ENCODE data around the gene UBA3.

UBA3 gene

GRCh38 chr3:69097407-69098086, 17.4 kb upstream of the UBA3 start:
- no peak for DNase-seq

- DNase-seq: no peak
These were observed 16.1 kb upstream of the UBA3 start for GRCh38 chr3:69096299-69096698.

DNA sequence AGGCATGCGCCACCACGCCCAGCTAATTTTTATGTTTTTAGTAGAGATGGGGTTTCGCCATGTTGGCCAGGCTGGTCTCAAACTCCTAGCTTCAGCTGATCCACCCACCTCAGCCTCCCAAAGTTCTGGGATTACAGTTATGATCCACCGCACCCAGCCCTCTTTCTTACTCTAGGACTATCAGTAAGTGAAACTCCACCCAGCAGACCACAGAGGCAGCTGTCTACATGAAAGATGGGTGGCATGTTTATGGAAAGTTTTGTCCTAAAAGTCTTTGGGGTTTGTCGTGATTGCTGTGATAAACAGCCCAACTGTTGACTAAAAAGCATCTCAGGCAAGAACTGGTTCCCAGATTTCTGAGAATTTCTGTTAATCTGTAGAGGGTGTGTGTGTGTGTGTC, 15.5 kb upstream of the UBA3 start:
- no peak for DNase-seq

DNA sequence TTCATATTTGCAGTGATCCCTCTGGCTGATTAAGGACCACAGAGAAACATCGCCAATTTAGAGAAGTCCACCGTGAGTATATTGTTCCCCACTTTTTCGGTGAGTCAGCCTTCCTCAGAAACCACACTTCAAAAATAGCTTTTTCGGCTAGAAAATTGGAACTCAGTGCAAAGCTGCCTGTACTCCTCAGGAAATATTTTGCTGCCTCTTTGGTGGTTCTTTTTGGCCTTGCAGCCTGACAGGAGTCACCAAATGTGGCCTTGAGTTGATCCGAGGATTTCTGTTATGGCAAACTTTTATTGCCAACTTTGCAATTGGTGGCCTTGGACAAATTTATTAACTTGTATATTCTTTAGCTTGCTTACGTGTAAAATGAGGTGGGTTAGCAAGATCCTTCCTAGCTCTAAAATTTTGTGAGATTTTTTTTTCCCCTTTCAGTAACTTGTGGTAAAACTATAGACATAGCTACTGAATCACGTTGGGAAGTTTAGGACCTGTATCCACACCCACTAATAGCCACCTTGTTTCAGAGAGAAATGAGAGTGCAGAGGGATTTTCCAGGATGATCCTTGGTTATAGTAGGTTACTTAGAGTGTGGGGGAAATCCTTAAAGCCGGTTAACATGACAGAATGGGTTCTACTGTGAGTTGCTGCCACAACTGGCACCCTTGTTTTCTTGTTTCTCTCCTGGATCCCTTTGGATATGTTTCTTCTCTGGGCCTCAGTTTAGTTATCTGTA, 14.5 kb upstream of the UBA3 start:
- DNase-seq: no peak

DNA sequence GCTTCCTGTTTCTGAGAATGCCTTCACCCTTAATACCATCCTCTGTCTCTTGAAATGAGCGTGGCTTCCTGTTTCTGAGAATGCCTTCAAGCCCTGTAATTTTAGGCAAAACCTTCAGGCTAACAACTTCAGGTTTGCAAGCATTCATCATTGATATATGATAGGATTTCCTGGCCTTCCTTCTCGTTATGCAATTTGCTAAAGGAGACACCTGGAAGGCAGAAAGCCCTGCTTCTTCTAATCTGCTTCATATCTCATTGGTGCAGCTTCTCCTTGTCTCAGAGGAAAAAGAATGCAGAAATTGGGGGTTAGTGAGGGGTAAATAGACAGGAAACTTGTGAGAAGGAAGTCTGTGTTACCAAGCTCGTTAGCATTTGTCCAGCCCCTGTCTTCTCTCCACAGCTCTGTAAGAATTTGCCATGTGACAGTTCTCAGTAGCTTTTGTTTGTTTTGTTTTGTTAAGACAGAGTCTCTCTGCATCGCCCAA, 11.9 kb upstream of the UBA3 start:
- no peak for DNase-seq

DNA sequence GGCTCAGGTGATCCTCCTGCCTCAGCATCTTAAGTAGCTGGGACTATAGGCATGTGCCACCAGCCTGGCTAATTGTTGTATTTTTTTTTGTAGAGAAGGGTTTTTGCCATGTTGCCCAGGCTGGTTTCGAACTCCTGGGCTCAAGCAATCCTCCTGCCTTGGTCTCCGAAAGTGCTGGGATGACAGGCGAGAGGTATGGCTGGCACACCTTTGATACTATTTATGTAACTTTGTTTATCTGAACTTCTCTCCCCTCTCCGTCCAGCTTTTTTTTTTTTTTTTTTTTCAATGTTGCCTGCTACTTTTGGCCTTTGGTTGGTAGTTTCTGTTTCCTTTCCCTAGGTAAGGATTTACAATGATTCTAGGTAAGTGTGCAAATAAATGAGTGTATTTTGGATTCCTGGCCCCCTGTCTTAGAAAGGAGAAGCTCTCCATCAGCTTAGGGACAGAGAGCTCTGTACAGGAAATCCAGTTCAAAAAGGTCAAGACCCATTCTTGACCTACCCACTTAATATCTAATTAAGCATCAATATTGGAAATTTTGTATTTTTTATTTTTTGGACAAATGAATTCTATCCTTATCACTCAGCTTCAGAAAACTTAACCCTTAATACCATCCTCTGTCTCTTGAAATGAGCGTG, 11.3 kb upstream of the UBA3 start:
- no peak for DNase-seq

GRCh38 chr3:69090021-69090420, 9.9 kb upstream of the UBA3 start:
- DNase-seq: no peak

- no peak for DNase-seq
These were observed 7.9 kb upstream of the UBA3 start for GRCh38 chr3:69088063-69088462.

DNA sequence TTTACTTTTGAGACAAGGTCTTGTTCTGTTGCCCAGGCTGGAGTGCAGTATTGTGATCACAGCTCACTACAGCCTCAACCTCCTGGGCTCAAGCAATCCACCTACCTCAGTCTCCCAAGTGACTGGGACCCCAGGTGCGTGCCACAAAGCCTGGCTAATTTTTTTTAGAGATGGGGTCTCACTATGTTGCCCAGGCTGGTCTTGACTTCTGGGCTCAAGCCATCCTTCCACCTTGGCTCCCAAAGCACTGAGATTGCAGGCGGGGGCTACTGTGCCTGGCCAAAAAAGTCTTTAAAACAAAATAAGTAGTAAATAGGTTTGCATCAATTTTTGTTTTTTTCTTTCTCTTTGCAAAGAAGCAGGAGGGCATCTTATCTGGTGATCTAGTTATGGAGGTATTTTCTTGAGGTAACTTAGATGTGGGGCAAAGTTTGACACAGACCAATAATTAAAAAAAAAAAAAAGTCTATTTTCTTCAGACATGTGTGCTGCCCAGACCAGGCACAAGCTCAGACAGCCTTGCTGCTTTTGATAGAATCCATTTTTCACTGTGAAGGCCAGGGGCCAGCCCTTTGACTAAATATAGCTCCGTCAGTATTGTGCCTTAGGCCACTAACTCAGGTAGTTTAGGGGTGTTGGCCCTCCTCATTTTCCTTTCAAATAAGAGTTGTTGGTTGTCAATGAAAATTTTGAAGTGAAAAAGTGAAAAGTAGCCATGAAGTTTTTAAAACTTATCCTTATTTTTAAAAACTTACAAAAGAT, 7.0 kb upstream of the UBA3 start:
- DNase-seq: no peak

DNA sequence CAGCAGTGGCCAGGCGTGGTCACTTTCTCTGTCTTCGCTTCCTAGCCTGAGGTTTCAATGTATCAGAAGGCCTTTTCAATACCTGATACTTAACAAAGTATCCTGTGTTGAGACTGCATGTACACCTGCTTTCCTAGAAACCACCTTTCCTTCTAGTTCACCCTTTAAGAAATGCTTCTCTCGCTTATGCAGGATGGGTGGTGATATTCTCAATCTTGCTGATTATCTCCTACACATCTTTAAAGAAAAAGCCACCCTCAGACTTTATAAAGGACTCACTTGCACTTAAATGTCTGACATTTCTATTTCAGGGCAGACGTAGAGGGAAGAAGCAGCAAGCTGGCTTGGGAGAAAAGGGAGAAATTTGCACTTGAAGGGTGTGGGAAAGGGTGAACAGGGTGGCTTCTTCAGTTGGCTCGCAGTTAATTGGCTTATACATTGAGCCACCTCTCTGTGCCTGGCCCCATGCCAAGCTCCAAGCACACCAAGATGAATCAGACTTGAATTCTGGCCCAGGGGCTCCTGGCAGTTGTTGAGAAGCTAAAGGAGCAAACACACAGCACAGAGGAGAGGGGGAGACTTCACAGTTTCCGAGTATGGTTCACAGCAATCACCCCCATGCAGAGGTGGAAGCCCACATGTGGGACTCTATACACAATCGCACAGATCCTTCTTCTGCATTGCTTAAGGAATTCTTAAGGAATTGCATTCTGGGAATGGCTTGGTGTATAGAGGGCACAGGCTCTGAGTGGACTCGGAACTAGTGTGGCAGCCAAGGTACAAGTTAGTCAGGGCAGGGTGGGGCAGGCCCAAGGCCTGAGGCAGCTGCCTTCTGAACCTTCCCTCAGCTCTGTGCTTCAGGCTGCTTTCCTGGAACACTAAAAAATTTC, 5.9 kb upstream of the UBA3 start:
- peak; percentile 77 for DNase-seq

GRCh38 chr3:69085168-69085832, 5.1 kb upstream of the UBA3 start:
- DNase-seq: peak; percentile 1

GRCh38 chr3:69084326-69085167, 4.4 kb upstream of the UBA3 start, which contains the start of gene ARL6IP5:
ARL6IP5 (plus strand) TSS chr3:69084937; CDS start chr3:69085048, 111 bp downstream.
- peak; percentile 84 for DNase-seq

GRCh38 chr3:69082805-69083204, 2.6 kb upstream of the UBA3 start:
- DNase-seq: no peak

GRCh38 chr3:69082361-69082760, 2.2 kb upstream of the UBA3 start:
- no peak for DNase-seq

DNA sequence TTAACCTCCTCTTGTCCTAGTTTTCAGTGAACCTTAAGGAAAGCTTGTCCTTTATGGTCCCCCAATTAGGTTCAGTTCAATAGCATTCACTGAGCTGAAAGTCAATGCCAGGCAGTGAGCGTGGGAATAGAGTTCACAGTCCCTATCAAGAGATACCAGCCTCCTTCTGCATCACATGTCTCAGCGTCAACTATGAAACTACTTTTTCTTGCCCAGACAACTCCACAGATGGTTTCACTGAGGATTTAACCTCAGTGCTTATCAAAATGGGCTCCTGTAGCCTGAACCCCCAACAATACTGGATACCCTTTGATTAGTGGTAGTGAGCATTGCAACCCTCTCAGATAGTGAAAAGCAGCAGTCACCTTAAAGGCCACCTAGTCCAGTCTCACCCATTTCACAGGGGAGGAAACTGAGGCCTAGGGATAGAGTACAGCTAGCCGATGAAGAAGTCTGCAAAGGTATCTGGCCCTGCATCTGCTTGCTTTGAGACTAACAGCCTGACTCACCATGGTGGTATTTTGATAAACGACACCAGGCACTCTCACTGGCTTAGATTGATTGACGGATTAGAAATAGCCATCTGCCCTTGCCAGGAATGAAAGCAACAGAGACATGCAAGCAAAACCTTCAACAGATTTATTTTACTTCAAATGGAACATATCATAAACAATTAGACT, 1.6 kb upstream of the UBA3 start:
- DNase-seq: no peak

- no peak for DNase-seq
These were observed 651 bp downstream of the UBA3 start for GRCh38 chr3:69079269-69080159.

DNA sequence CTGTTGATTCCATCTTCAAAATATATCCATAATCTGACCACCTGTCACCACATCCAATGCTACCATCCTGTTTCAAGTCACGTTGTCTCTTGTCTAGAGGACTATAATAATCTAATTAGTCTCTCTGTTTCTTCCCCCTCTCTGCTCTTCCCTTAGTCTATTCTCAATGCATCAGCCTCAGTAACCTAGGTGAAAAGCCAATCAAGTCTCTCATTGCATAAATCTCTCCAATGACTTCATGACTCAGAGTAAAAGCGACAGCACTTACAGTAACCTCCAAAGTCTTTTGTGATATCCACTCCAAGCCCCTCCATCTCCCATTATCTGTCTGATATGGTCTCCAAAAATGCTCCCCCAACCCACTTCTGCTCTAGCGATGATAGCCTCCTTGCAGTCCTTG, 7.2 kb downstream of the UBA3 start:
- DNase-seq: no peak

DNA sequence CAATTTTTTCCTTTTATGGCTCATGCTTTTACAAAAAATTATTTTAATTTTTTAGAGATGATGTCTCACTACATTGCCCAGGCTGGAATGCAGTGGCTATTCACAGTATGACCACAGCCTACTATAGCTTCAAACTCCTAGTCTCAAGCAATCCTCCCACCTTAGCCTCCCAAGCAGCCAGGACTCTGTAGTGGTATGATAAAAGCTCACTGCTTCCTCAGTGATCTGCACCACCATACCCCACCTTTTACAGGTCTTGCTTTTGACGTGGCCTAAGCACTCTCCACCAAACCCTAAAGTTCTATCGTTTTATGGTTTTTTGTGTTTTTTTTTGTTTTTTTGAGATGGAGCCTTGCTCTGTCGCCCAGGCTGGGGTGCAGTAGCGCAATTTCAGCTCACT, 14.0 kb downstream of the UBA3 start:
- DNase-seq: no peak
